ENCODE results near the gene RETREG3. TPM values are rescaled to one million over a fixed set of nuclear protein-coding genes. Genes with fewer than 3 reads are reported as not detected.
A peak's percentile ranks its signal among the peaks of the same experiment; 100 is the strongest.

RETREG3 gene
- total and polyA plus RNA-seq, 7 donors = 13.9 to 43.2 (median 35.0) TPM

DNA sequence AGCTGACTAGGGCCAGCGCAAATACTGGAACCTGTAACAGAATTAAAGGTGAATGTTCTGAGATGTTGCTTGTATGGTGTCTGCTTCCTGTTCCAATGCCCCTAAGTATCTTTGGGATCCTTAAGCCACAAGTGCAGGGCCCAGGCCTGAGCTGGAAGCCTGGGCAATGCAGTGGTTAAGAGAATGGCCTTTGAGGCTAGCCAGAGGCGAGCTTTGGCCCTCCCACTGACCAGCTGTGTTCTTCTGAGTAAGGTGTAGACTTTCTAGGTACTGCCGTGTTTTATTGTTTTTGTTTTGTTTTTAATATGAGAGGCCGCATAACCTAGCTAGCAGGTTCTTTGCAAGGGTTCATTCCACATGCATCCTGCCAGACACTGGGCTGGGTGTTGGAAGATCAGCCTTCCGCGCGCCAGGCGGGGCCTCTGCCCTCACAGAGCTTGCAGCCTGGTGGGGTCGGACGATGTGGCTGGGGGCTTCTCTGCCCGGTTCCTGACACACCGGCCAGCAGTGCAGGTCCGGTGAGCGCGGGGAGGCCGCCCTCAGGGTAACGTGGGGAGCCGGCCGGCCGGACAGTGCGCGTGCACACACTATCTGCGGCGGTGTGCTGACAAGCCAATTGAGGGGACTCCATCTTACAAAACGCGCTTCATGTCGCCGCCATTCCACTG is 42.8 kb downstream of the RETREG3 start:
- H3K4me1 ChIP-seq = peaks cover 25% of the 10 kb centered on the region
- WGBS, 3 donors = 20 to 27% (median 21%) methylated on average over 28 of the region's 28 CpGs
- TF ChIP-seq, protein P1, sequence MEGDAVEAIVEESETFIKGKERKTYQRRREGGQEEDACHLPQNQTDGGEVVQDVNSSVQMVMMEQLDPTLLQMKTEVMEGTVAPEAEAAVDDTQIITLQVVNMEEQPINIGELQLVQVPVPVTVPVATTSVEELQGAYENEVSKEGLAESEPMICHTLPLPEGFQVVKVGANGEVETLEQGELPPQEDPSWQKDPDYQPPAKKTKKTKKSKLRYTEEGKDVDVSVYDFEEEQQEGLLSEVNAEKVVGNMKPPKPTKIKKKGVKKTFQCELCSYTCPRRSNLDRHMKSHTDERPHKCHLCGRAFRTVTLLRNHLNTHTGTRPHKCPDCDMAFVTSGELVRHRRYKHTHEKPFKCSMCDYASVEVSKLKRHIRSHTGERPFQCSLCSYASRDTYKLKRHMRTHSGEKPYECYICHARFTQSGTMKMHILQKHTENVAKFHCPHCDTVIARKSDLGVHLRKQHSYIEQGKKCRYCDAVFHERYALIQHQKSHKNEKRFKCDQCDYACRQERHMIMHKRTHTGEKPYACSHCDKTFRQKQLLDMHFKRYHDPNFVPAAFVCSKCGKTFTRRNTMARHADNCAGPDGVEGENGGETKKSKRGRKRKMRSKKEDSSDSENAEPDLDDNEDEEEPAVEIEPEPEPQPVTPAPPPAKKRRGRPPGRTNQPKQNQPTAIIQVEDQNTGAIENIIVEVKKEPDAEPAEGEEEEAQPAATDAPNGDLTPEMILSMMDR (IDR thresholded peaks at IDR 0.05) = no peak
- intact Hi-C loops (cut with DNase I) = no loop called here
- DNase-seq = no peak
- peak overlapping the region; percentile 96 for H3K27ac ChIP-seq
- H3K4me3 ChIP-seq = peak overlapping the region; percentile 83
- no peaks in the 10 kb centered on the region for H3K9me3 ChIP-seq
- no peaks in the 10 kb centered on the region for H3K27me3 ChIP-seq (ENCODE audit: insufficient read depth in 3 of 3, low read length in 2 of 3)
- H3K36me3 ChIP-seq (ENCODE audit: insufficient read depth in 1 of 2, low read depth in 1 of 2) = peaks cover 2 to 52% of the 10 kb centered on the region in 2 donors
- ATAC-seq = no peak

DNA sequence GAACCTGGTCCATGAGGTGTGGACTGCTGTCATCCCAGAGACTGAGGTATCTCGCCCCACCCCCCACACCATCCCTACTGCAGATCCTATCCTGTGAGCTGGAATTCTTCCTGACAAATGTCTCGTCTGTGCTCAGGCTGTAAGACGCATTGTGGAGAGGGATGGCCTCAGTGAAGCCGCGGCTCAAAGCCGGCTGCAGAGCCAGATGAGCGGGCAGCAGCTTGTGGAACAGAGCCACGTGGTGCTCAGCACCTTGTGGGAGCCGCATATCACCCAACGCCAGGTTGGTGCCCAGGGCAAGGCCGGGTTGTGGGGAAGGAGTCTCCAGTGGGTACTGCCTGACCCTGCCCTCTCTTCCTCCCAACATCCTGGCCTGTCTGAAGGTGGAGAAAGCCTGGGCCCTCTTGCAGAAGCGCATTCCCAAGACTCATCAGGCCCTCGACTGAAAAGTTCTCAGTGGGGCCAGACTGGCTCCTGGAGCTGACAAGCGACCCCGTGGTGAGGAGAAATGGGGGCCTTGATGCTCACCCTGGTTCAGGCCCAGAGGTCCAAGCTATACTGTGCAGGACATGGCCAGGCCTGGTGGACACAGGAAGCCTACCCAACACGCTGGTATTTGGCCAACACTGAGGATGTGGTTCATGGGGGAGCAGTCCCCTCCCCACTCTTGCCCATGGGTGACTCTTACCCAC is 43.5 kb downstream of the RETREG3 start:
- ATAC-seq (no peak), DNase-seq (no peak)
- intact Hi-C loops (cut with DNase I) = no loop called here
- Histone ChIP-seq H3K27me3 (ENCODE audit: insufficient read depth in 3 of 3, low read length in 2 of 3) (no peaks in the 10 kb centered on the region), H3K4me3 (peak overlapping the region; percentile 83), H3K9me3 (no peaks in the 10 kb centered on the region), H3K4me1 (peaks cover 29% of the 10 kb centered on the region), H3K27ac (peak overlapping the region; percentile 96), H3K36me3 (ENCODE audit: insufficient read depth in 1 of 2, low read depth in 1 of 2) (peaks cover 2 to 45% of the 10 kb centered on the region in 2 donors)
- 87 to 92% (median 91%) methylated on average over 16 of the region's 16 CpGs for WGBS, 3 donors
- TF ChIP-seq, protein P1 (IDR thresholded peaks at IDR 0.05) = no peak

DNA sequence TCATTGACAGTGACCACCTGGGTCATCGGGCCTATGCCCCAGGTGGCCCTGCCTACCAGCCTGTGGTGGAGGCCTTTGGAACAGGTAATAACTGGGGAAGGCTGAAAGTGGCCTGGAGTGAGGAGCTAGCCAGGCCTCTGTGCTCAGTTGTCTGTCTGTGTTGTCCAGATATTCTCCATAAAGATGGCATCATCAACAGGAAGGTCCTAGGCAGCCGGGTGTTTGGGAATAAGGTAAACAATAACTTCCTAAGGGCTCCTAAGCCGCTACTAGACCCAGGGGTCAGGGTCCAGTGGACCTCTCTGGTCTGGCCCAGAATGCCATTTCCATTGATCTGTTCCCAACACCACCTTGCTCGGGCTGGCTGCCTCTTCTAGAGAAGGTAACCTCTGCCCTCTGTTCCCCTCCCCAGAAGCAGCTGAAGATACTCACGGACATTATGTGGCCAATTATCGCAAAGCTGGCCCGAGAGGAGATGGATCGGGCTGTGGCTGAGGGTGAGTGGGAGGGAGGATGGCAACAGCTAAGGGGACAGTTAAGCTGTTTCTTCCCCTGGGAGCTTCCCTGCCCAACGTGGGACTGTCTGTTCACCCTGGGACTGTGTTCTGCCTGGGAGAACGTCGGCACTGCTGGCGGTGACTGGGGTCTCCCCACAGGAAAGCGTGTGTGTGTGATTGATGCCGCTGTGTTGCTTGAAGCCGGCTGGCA is 44.2 kb downstream of the RETREG3 start:
- TF ChIP-seq, protein P1 (IDR thresholded peaks at IDR 0.05) = no peak
- no peaks in the 10 kb centered on the region for H3K9me3 ChIP-seq
- ATAC-seq = no peak
- H3K27ac ChIP-seq = no peak overlapping the region
- WGBS, 3 donors = 81 to 91% (median 85%) methylated on average over 15 of the region's 15 CpGs
- peaks cover 2 to 38% of the 10 kb centered on the region in 2 donors for H3K36me3 ChIP-seq (ENCODE audit: insufficient read depth in 1 of 2, low read depth in 1 of 2)
- H3K4me3 ChIP-seq = no peak overlapping the region
- no peaks in the 10 kb centered on the region for H3K27me3 ChIP-seq (ENCODE audit: insufficient read depth in 3 of 3, low read length in 2 of 3)
- intact Hi-C loops (cut with DNase I) = no loop called here
- H3K4me1 ChIP-seq = peaks cover 29% of the 10 kb centered on the region
- DNase-seq = no peak

DNA sequence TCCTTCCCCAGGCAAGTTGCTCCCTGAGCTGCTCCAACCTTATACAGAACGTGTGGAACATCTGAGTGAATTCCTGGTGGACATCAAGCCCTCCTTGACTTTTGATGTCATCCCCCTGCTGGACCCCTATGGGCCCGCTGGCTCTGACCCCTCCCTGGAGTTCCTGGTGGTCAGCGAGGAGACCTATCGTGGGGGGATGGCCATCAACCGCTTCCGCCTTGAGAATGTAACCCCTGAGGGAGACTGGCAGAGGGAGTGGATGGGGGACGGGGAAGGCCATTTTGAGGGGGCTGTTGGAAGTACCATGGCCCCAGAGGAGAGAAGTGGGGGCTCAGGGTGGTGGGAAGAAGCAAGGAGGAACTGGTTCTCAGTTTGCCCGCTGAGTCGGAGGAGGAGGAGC is 45.2 kb downstream of the RETREG3 start:
- Histone ChIP-seq H3K4me3 (peak overlapping the region; percentile 99), H3K27ac (no peak overlapping the region), H3K9me3 (no peaks in the 10 kb centered on the region), H3K4me1 (peaks cover 29% of the 10 kb centered on the region), H3K36me3 (ENCODE audit: insufficient read depth in 1 of 2, low read depth in 1 of 2) (peaks cover 2 to 28% of the 10 kb centered on the region in 2 donors), H3K27me3 (ENCODE audit: insufficient read depth in 3 of 3, low read length in 2 of 3) (no peaks in the 10 kb centered on the region)
- DNase-seq = no peak
- intact Hi-C loops (cut with DNase I) = no loop called here
- WGBS, 3 donors = 80 to 84% (median 81%) methylated on average over 7 to 9 of the region's 9 CpGs
- TF ChIP-seq, protein P1 (IDR thresholded peaks at IDR 0.05) = no peak
- ATAC-seq = no peak

Data from psoas muscle (tissue), 8 donors.